Natural killer cell (primary cell): ENCODE results near the gene AKIP1. TPM values are rescaled to one million over a fixed set of nuclear protein-coding genes. Genes with fewer than 3 reads are reported as not detected.
A peak's percentile ranks its signal among the peaks of the same experiment; 100 is the strongest.

ENCODE experiments used
- ATAC-seq, 3 donors: fragments of 150-1000 bp in 2 of 3; fragments of 200-7000 bp in 1 of 3; cut with Tn5 transposase; 1 replicate in 1 of 3; 2 replicates in 2 of 3; pipeline ENCODE4 v1.10.0; 2021; ENCODE audit warnings: mild to moderate bottlenecking in 2 of 3, moderate library complexity in 2 of 3
- DNase-seq, 2 donors: peaks; one replicate each; pipeline versions ENCODE4 v3.0.0 to v3.0.0-alpha.2; 2013 to 2021; ENCODE audit warnings: mixed read lengths in 1 of 2
- H3K27ac ChIP-seq: one replicate; pipeline ENCODE4 v1.5.1; 2013; ENCODE audit warnings: mild to moderate bottlenecking, low read length
- H3K27me3 ChIP-seq: one replicate; pipeline ENCODE4 v1.6.1; 2013; ENCODE audit warnings: low read length; ENCODE audit not compliant: control insufficient read depth, insufficient read depth
- H3K36me3 ChIP-seq: one replicate; pipeline ENCODE4 v1.6.1; 2013; ENCODE audit warnings: low read length; ENCODE audit not compliant: control insufficient read depth, insufficient read depth
- H3K4me1 ChIP-seq: one replicate; pipeline ENCODE4 v1.6.1; 2013; ENCODE audit warnings: low read length; ENCODE audit not compliant: control insufficient read depth, insufficient read depth
- H3K4me3 ChIP-seq: one replicate; pipeline ENCODE4 v1.5.1; 2013; ENCODE audit warnings: low read length
- H3K9me3 ChIP-seq: one replicate; pipeline ENCODE4 v1.6.1; 2013; ENCODE audit warnings: low read length; ENCODE audit not compliant: control insufficient read depth, insufficient read depth
- H3K27ac Mint-ChIP-seq, 2 donors: one replicate each; pipeline ENCODE4 v1.8.0; 2022; ENCODE audit warnings: mild to moderate bottlenecking in 2 of 2, mixed read lengths in 2 of 2, moderate library complexity in 1 of 2
- H3K27me3 Mint-ChIP-seq, 2 donors: one replicate each; pipeline ENCODE4 v1.8.0; 2022; ENCODE audit warnings: low read depth in 2 of 2, mixed read lengths in 2 of 2
- H3K36me3 Mint-ChIP-seq: one replicate; pipeline ENCODE4 v1.8.0; 2022; ENCODE audit warnings: mixed read lengths
- H3K4me1 Mint-ChIP-seq, 2 donors: one replicate each; pipeline ENCODE4 v1.8.0; 2022; ENCODE audit warnings: mixed read lengths in 2 of 2
- H3K4me3 Mint-ChIP-seq: one replicate; pipeline ENCODE4 v1.8.0; 2022; ENCODE audit warnings: mild to moderate bottlenecking, moderate library complexity, mixed read lengths
- H3K9me3 Mint-ChIP-seq, 2 donors: one replicate each; pipeline ENCODE4 v1.8.0; 2022; ENCODE audit warnings: mixed read lengths in 2 of 2
- CTCF ChIP-seq: fragments of 200-600 bp; IDR thresholded peaks from one replicate; pipeline ENCODE4 v1.8.0; 2022; ENCODE audit warnings: antibody characterized with exemption
- WGBS: methylation state at CpG from one replicate; pipeline ENCODE4 v1.1.7; 2013; ENCODE audit warnings: missing lambda C conversion rate; ENCODE audit not compliant: insufficient coverage; 5-methylcytosine and 5-hydroxymethylcytosine counted together
- intact Hi-C: fragments of 100-400 bp; cut with micrococcal nuclease; formaldehyde crosslinking; loops from one replicate; pipeline ENCODE4 v1.14.2; 2022
- total RNA-seq, 4 donors: library from RNA; stranded (reverse); fragments of 120-200 nt in 1 of 4; gene quantifications; one replicate each; pipeline versions ENCODE4 v1.2.3 to v1.2.4, GENCODE V29; 2013 to 2022

AKIP1 gene
- total RNA-seq, 3 donors from 2014 or later (not counting 1 experiment from before 2014, with no cell fraction given), result 4.0 to 7.0 (median 4.0) TPM

GRCh38 chr11:8867035-8867434, 44.0 kb upstream of the AKIP1 start:
- WGBS, result 59% methylated on average over 4 of the region's 6 CpGs
- H3K9me3 Mint-ChIP-seq, result no peaks in the 10 kb centered on the region
- H3K9me3 ChIP-seq, result no peaks in the 10 kb centered on the region
- ATAC-seq (no peak), DNase-seq (no peak)
- H3K36me3 ChIP-seq, result no peaks in the 10 kb centered on the region
- no peak for TF ChIP-seq CTCF
- peaks cover 24% of the 10 kb centered on the region for H3K27me3 ChIP-seq
- intact Hi-C loops, result no loop called here
- H3K27ac ChIP-seq, result no peak overlapping the region
- no peaks in the 10 kb centered on the region for H3K36me3 Mint-ChIP-seq
- no peak overlapping the region for H3K27ac Mint-ChIP-seq
- H3K27me3 Mint-ChIP-seq, result peaks cover 28 to 42% of the 10 kb centered on the region in 2 donors
- no peak overlapping the region for H3K4me3 Mint-ChIP-seq
- no peak overlapping the region for H3K4me3 ChIP-seq
- H3K4me1 ChIP-seq, result peaks cover 12% of the 10 kb centered on the region
- peaks cover 0 to 5% of the 10 kb centered on the region in 2 donors for H3K4me1 Mint-ChIP-seq

GRCh38 chr11:8867931-8868631, 42.9 kb upstream of the AKIP1 start:
- Mint-ChIP-seq H3K4me1 (no peaks in the 10 kb centered on the region), H3K4me3 (no peak overlapping the region), H3K36me3 (no peaks in the 10 kb centered on the region), H3K27me3 (peaks cover 31 to 48% of the 10 kb centered on the region in 2 donors), H3K27ac (no peak overlapping the region), H3K9me3 (no peaks in the 10 kb centered on the region)
- no peaks in the 10 kb centered on the region for H3K36me3 ChIP-seq
- H3K9me3 ChIP-seq, result no peaks in the 10 kb centered on the region
- no peak for DNase-seq
- H3K27ac ChIP-seq, result no peak overlapping the region
- no peak for TF ChIP-seq CTCF
- WGBS, result 89% methylated on average over 7 of the region's 7 CpGs
- peaks cover 24% of the 10 kb centered on the region for H3K27me3 ChIP-seq
- peaks cover 3% of the 10 kb centered on the region for H3K4me1 ChIP-seq
- ATAC-seq, result no peak
- H3K4me3 ChIP-seq, result no peak overlapping the region
- intact Hi-C loops, result no loop called here

GRCh38 chr11:8870411-8871170, 40.4 kb upstream of the AKIP1 start:
- H3K27ac ChIP-seq, result no peak overlapping the region
- H3K27me3 ChIP-seq, result peaks cover 19% of the 10 kb centered on the region
- DNase-seq, result peak in 1 of 2 donors; percentile 8
- intact Hi-C loops, result no loop called here
- ATAC-seq, result no peak
- no peaks in the 10 kb centered on the region for H3K36me3 ChIP-seq
- no peaks in the 10 kb centered on the region for H3K9me3 Mint-ChIP-seq
- H3K4me1 Mint-ChIP-seq, result no peaks in the 10 kb centered on the region
- peak overlapping the region; percentile 45 for H3K4me3 Mint-ChIP-seq
- no peak for TF ChIP-seq CTCF
- under 1% methylated on average over 81 of the region's 81 CpGs for WGBS
- no peak overlapping the region for H3K4me3 ChIP-seq
- peaks cover 29 to 49% of the 10 kb centered on the region in 2 donors for H3K27me3 Mint-ChIP-seq
- H3K36me3 Mint-ChIP-seq, result no peaks in the 10 kb centered on the region
- peaks cover 3% of the 10 kb centered on the region for H3K4me1 ChIP-seq
- no peaks in the 10 kb centered on the region for H3K9me3 ChIP-seq
- H3K27ac Mint-ChIP-seq, result no peak overlapping the region
